H9 (cell line): ENCODE measurements around the gene WRAP53. TPM values are rescaled to one million over a fixed set of nuclear protein-coding genes. Genes with fewer than 3 reads are reported as not detected.

Experiments
- DNase-seq: peaks from one replicate; pipeline ENCODE4 v3.0.0-alpha.2; 2017
- H2AFZ ChIP-seq: one replicate; pipeline ENCODE4 v1.6.1; 2013; ENCODE audit warnings: mild to moderate bottlenecking, low read length, control low read depth, moderate library complexity
- H2AK5ac ChIP-seq: 2 replicates; pipeline ENCODE4 v1.6.1; 2013; ENCODE audit warnings: low read length, control low read depth, mixed read lengths; ENCODE audit not compliant: insufficient read length
- H2BK120ac ChIP-seq: one replicate; pipeline ENCODE4 v1.6.1; 2013; ENCODE audit warnings: low read depth, mild to moderate bottlenecking, low read length, control low read depth, inconsistent platforms; ENCODE audit not compliant: poor library complexity, severe bottlenecking
- H2BK12ac ChIP-seq: 2 replicates; pipeline ENCODE4 v1.6.1; 2013; ENCODE audit warnings: low read length, control low read depth, mixed read lengths, low read depth; ENCODE audit not compliant: insufficient read length
- H2BK15ac ChIP-seq: 2 replicates; pipeline ENCODE4 v1.6.1; 2013; ENCODE audit warnings: low read depth, low read length, control low read depth
- H2BK20ac ChIP-seq: one replicate; pipeline ENCODE4 v1.6.1; 2013; ENCODE audit warnings: low read depth, mild to moderate bottlenecking, low read length, control low read depth, inconsistent platforms; ENCODE audit not compliant: poor library complexity, severe bottlenecking
- H2BK5ac ChIP-seq: 2 replicates; pipeline ENCODE4 v1.6.1; 2013; ENCODE audit warnings: low read length, control low read depth, mixed read lengths; ENCODE audit not compliant: insufficient read length
- H3K14ac ChIP-seq: 2 replicates; pipeline ENCODE4 v1.6.1; 2013; ENCODE audit warnings: low read length, control low read depth; ENCODE audit not compliant: insufficient read depth
- H3K18ac ChIP-seq: 2 replicates; pipeline ENCODE4 v1.6.1; 2013; ENCODE audit warnings: low read depth, mild to moderate bottlenecking, mixed read lengths, low read length, control low read depth; ENCODE audit not compliant: insufficient read length
- H3K23ac ChIP-seq: 2 replicates; pipeline ENCODE4 v1.6.1; 2013; ENCODE audit warnings: low read length, control low read depth, mixed read lengths, low read depth; ENCODE audit not compliant: insufficient read length
- H3K23me2 ChIP-seq: 2 replicates; pipeline ENCODE4 v1.6.1; 2013; ENCODE audit warnings: low read depth, mild to moderate bottlenecking, mixed read lengths, low read length, control low read depth; ENCODE audit not compliant: insufficient read length, poor library complexity, severe bottlenecking
- H3K27ac ChIP-seq: 2 replicates; pipeline ENCODE4 v1.5.1; 2013; ENCODE audit warnings: low read length, control low read depth, mixed read lengths, low read depth; ENCODE audit not compliant: insufficient read length
- H3K27me3 ChIP-seq: 2 replicates; pipeline ENCODE4 v1.6.1; 2013; ENCODE audit warnings: low read length, control low read depth, inconsistent platforms; ENCODE audit not compliant: insufficient read depth
- H3K4ac ChIP-seq: 2 replicates; pipeline ENCODE4 v1.6.1; 2013; ENCODE audit warnings: low read depth, mild to moderate bottlenecking, control low read depth, inconsistent platforms, low read length, moderate library complexity
- H3K4me1 ChIP-seq: 2 replicates; pipeline ENCODE4 v1.6.1; 2013; ENCODE audit warnings: low read length, control low read depth, inconsistent platforms; ENCODE audit not compliant: insufficient read depth
- H3K4me2 ChIP-seq: 2 replicates; pipeline ENCODE4 v1.6.1; 2013; ENCODE audit warnings: low read length, control low read depth, mixed read lengths; ENCODE audit not compliant: insufficient read length, insufficient read depth
- H3K56ac ChIP-seq: 2 replicates; pipeline ENCODE4 v1.6.1; 2013; ENCODE audit warnings: low read depth, mild to moderate bottlenecking, mixed read lengths, low read length, control low read depth; ENCODE audit not compliant: insufficient read length
- H3K79me1 ChIP-seq: 2 replicates; pipeline ENCODE4 v1.6.1; 2013; ENCODE audit warnings: low read depth, mild to moderate bottlenecking, moderate library complexity, low read length, control low read depth, inconsistent platforms; ENCODE audit not compliant: insufficient read depth, poor library complexity, severe bottlenecking
- H3K79me2 ChIP-seq: 2 replicates; pipeline ENCODE4 v1.6.1; 2013; ENCODE audit warnings: low read length, control low read depth, inconsistent platforms; ENCODE audit not compliant: insufficient read depth
- H3K9ac ChIP-seq: 2 replicates; pipeline ENCODE4 v1.6.1; 2013; ENCODE audit warnings: low read length, control low read depth, mixed read lengths; ENCODE audit not compliant: insufficient read length; ENCODE audit errors: extremely low read depth
- H3K9me3 ChIP-seq: one replicate; pipeline ENCODE4 v1.6.1; 2013; ENCODE audit warnings: low read depth, low read length, inconsistent platforms; ENCODE audit not compliant: control insufficient read depth
- H3T11ph ChIP-seq: one replicate; pipeline ENCODE4 v1.6.1; 2013; ENCODE audit warnings: mild to moderate bottlenecking, low read length, control low read depth, inconsistent platforms
- H4K20me1 ChIP-seq: one replicate; pipeline ENCODE4 v1.6.1; 2013; ENCODE audit not compliant: control insufficient read depth, insufficient read length, insufficient read depth
- H4K5ac ChIP-seq: 2 replicates; pipeline ENCODE4 v1.6.1; 2013; ENCODE audit warnings: low read depth, mild to moderate bottlenecking, mixed read lengths, low read length, control low read depth; ENCODE audit not compliant: insufficient read length
- H4K8ac ChIP-seq: replicated peaks from 2 replicates; pipeline ENCODE4 v1.6.1; 2013; ENCODE audit warnings: low read length, control low read depth, mixed read lengths, low read depth; ENCODE audit not compliant: insufficient read length
- H4K91ac ChIP-seq: 2 replicates; pipeline ENCODE4 v1.6.1; 2013; ENCODE audit warnings: low read depth, mild to moderate bottlenecking, moderate library complexity, mixed read lengths, low read length, control low read depth; ENCODE audit not compliant: insufficient read length
- H3K27ac Mint-ChIP-seq, 3 experiments: 2 replicates in 2 of 3; 3 replicates in 1 of 3; pipeline ENCODE4 v1.8.0; 2020 to 2021; ENCODE audit warnings: mixed read lengths in 3 of 3, mild to moderate bottlenecking in 1 of 3, moderate library complexity in 1 of 3
- H3K27me3 Mint-ChIP-seq: 2 replicates; pipeline ENCODE4 v1.8.0; 2021; ENCODE audit warnings: low read depth, mild to moderate bottlenecking, moderate library complexity, mixed read lengths
- H3K36me3 Mint-ChIP-seq, 3 experiments: 2 replicates in 2 of 3; 3 replicates in 1 of 3; pipeline ENCODE4 v1.8.0; 2020 to 2021; ENCODE audit warnings: low read depth in 3 of 3, mixed read lengths in 3 of 3; ENCODE audit not compliant: insufficient read depth in 1 of 3
- H3K4me1 Mint-ChIP-seq, 2 experiments: 2 replicates each; pipeline ENCODE4 v1.8.0; 2020; ENCODE audit warnings: mixed read lengths in 2 of 2
- H3K4me3 Mint-ChIP-seq, 2 experiments: 2 replicates in 1 of 2; 3 replicates in 1 of 2; pipeline ENCODE4 v1.8.0; 2020 to 2021; ENCODE audit warnings: mild to moderate bottlenecking in 2 of 2, mixed read lengths in 2 of 2, moderate library complexity in 1 of 2
- H3K9me3 Mint-ChIP-seq, 2 experiments: 2 replicates in 1 of 2; 3 replicates in 1 of 2; pipeline ENCODE4 v1.8.0; 2020; ENCODE audit warnings: mild to moderate bottlenecking in 2 of 2, mixed read lengths in 2 of 2, moderate library complexity in 1 of 2
- WGBS: extraction: QIAGEN DNeasy Blood & Tissue Kit; methylation state at CpG from one replicate; pipeline ENCODE4 v1.1.7; 2013; ENCODE audit warnings: missing lambda C conversion rate, low lambda C conversion rate, mixed read lengths; ENCODE audit not compliant: insufficient read length; ENCODE audit errors: extremely low coverage; 5-methylcytosine and 5-hydroxymethylcytosine counted together
- total RNA-seq: library from RNA; stranded (reverse); gene quantifications from 2 replicates; pipeline ENCODE4 v1.2.1, GENCODE V29; 2021
- TF ChIP-seq, protein P1 (sequence below): fragments of 200-600 bp; sonication (generic); conservative IDR thresholded peaks from 3 replicates; pipeline ENCODE4 v1.8.0; 2021; ENCODE audit warnings: antibody characterized with exemption, mild to moderate bottlenecking

WRAP53 gene
- total RNA-seq, 1 experiment from 2014 or later, result 27.0 TPM

DNA sequence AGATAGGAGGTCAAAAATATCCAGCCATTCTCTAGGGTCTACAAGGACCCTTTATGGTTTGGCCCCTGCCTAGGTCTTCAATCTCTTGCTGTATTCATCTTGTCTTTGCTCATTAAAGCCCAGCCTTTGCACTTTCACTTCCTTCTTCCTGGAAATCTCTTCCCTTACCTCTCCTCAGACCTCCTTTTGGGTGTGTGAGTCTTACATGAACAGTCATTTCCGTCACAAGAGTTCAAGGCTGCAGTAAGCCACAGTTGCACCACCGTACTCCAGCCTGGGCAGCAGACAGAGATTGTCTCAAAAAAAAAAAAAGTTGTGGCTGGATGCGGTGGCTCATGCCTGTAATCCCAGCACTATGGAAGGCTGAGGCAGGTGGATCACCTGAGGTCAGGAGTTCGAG is 43.5 kb upstream of the WRAP53 start:
- Histone ChIP-seq H4K20me1 (no peaks in the 10 kb centered on the region), H3K4me1 (no peaks in the 10 kb centered on the region), H2BK120ac (no peak overlapping the region), H2AK5ac (no peak overlapping the region), H3K18ac (no peak overlapping the region), H3K9me3 (no peaks in the 10 kb centered on the region), H3K27me3 (peaks cover 2% of the 10 kb centered on the region), H2BK15ac (no peak overlapping the region), H3K23ac (no peak overlapping the region), H3K4ac (no peak overlapping the region), H3K23me2 (no peaks in the 10 kb centered on the region), H3K27ac (no peak overlapping the region), H4K8ac (no peak overlapping the region), H3K4me2 (no peak overlapping the region), H3K79me1 (no peaks in the 10 kb centered on the region), H4K91ac (no peak overlapping the region), H2AFZ (no peak overlapping the region), H2BK20ac (no peak overlapping the region), H3K9ac (no peak overlapping the region), H3K79me2 (no peaks in the 10 kb centered on the region), H3K56ac (no peak overlapping the region), H4K5ac (no peak overlapping the region), H2BK5ac (no peak overlapping the region), H3K14ac (no peak overlapping the region), H2BK12ac (no peak overlapping the region), H3T11ph (no peak overlapping the region)
- Mint-ChIP-seq H3K36me3 (no peaks in the 10 kb centered on the region), H3K27ac (no peak overlapping the region), H3K27me3 (peaks cover 29% of the 10 kb centered on the region), H3K4me1 (peaks cover 0 to 4% of the 10 kb centered on the region in 2 experiments; a peak in 3 of 4 replicates), H3K4me3 (no peak overlapping the region), H3K9me3 (no peaks in the 10 kb centered on the region; a peak in 3 of 5 replicates)
- TF ChIP-seq, protein P1, sequence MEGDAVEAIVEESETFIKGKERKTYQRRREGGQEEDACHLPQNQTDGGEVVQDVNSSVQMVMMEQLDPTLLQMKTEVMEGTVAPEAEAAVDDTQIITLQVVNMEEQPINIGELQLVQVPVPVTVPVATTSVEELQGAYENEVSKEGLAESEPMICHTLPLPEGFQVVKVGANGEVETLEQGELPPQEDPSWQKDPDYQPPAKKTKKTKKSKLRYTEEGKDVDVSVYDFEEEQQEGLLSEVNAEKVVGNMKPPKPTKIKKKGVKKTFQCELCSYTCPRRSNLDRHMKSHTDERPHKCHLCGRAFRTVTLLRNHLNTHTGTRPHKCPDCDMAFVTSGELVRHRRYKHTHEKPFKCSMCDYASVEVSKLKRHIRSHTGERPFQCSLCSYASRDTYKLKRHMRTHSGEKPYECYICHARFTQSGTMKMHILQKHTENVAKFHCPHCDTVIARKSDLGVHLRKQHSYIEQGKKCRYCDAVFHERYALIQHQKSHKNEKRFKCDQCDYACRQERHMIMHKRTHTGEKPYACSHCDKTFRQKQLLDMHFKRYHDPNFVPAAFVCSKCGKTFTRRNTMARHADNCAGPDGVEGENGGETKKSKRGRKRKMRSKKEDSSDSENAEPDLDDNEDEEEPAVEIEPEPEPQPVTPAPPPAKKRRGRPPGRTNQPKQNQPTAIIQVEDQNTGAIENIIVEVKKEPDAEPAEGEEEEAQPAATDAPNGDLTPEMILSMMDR, result no peak
- DNase-seq, result no peak
- WGBS, result no CpG with 5 or more reads among the region's 4 CpGs
